ENCODE results near the gene SCG5.

The SCG5 gene

DNA sequence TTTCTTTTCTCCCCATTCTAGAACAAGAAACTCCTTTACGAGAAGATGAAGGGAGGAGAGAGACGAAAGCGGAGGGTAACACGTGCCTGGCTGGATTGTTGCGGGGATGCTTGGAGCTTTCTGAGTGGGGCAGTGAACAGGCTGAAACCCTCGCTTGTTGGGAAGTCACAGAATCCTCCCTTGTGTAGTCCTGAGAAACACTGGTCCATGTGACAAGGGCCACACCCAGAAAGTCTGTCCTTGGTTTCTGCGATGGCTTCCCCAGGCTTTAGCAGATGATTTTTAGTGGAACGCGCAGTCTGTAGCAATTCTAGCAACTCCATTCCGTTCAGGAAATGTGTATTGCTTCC is 50.2 kb downstream of the SCG5 start:
- DNase-seq (ENCODE audit: low read depth) = no peak

DNA sequence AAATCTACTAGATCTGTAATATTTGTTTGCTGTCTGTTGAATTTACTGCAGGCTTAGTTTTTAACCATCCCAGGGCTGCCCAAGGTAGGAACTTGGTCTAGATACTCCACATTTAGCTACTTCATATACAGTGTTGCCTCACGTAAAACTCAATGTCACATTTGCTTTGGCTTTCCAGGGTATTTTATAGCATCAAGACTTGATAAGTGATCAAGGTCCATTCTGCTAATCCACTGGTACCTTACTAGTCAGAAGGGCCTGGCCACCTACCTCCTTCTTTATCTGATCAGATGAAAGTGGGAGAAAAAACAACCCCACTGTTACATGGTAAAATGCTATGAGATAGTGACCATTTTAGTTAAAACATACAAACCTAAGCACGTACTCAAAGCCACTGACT is 50.8 kb downstream of the SCG5 start:
- no peak for DNase-seq (ENCODE audit: low read depth)

GRCh38 chr15:32694222-32694983 is 52.9 kb downstream of the SCG5 start:
- no peak for DNase-seq (ENCODE audit: low read depth)

- no peak for DNase-seq (ENCODE audit: low read depth)
Measured at GRCh38 chr15:32698773-32699390, 57.4 kb downstream of the SCG5 start.

GRCh38 chr15:32700501-32701150 is 59.1 kb downstream of the SCG5 start:
- no peak for DNase-seq (ENCODE audit: low read depth)

- no peak for DNase-seq (ENCODE audit: low read depth)
Measured at GRCh38 chr15:32701863-32702262, 60.4 kb downstream of the SCG5 start.

DNA sequence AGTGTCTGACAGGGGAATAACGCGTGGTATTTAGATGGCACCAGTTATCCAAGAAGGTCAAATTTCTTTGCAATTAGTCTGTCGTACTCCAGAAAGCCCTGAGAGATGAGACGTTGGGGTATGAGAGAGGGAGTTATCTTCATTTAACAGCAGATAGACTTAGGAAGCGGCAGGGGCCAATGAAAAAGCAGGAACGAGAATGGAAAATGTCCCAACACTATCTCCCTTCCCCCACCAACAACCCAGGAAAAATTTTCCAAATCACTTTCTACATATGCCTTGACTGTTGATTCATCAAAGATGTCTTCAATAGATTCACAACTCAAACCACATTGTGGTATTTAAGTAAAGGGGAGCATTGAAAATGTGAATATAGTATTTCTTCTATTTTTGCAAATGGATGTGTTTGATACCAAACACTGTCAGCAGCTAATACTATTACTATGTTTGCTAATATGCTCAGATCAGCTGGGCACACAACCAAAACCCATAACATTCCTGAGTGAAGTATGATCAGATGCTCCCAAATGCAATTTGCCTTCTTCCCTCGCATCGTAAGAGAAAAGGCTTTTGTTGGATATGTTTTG is 63.0 kb downstream of the SCG5 start:
- DNase-seq (ENCODE audit: low read depth) = no peak

DNA sequence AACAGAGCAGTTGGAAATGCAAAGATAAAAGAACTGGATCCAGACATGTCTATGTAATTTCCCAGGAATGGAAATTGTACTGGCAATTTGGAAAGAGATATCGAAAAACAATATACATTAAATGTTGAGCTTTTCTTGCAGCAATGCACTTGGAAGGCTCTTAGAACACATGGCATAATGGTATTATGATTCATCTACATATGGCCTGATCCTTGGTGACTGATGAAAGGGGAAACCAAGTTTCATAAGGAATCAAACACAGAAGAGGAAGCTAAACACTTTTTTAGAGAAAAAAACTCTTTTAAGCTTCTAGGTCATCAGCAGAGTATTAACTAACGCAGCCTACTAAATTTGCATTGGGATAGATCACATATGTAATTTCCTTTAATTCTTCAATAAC is 63.9 kb downstream of the SCG5 start:
- DNase-seq (ENCODE audit: low read depth) = no peak

DNA sequence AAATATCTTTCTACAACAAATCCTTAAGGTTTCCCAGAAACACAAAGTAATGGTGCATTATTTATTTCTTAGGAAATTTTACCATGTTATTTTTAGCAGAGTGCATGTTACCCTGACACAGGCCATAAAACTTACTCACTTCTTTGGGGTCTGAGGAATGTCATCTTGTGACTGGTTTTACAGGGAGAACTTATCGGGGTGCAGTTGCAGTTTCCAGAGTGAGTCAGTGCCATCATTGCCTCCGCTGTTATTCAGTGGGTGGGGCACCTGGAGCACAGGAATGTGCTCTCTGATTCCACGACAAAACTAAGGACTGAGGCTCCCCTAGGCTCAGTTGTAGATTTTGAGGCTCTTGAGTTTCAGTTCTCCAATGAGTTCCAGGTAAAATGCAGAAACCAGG is 65.2 kb downstream of the SCG5 start:
- no peak for DNase-seq (ENCODE audit: low read depth)

GRCh38 chr15:32707436-32707835 is 65.9 kb downstream of the SCG5 start:
- DNase-seq (ENCODE audit: low read depth) = no peak

DNA sequence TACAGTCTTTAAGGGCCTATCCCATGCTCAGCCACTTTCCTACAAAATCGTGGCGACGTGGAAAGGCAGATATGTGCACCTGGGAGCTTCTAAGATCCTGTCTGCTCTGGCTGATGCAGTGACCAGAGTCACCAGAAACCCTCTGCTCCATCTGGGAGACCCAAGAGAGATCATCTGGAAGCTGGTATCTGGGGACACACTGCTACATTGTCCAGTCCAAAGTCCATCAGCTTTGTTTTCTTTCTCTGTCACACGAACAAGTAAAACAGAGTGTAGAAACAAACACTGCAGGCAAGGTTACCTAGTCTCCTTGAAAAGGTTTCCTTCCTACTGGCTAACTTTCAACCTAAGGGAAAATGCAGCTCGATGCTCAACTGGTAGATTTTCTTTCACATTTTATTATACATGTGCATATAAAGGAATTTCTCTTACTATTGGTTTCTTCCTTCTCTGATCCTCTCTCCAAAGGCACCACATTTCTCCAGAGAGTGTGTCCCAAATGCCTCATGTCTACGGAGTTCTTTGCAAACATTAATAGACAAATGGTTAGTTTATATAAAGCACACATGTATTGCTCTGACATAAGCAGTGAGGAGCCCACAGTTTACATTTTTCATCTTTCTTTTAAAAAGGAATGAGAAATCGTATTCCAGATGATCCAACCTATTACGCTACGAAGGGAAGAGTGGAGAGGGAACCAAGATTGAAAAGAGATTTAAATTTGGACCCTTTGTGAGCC is 68.0 kb downstream of the SCG5 start:
- no peak for DNase-seq (ENCODE audit: low read depth)

DNA sequence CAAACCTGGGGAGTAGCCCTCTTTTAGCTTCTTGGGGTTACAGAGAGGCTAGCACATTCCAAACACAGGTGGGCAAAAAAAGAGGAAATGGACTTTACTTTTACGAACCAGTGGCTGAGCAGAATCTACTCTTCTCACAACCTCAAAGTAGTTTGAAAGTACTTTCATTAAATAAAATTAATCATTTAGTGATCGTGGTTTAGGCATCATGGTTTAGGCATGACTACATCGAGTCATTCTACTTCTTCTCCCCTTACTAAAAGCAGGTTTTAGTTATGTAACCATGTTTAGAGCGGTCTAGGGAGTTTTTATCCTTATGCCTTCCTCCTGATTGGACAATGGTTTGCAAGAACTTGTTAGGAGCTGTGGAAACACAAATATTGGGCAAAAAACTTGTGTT is 73.8 kb downstream of the SCG5 start:
- DNase-seq (ENCODE audit: low read depth) = no peak

DNA sequence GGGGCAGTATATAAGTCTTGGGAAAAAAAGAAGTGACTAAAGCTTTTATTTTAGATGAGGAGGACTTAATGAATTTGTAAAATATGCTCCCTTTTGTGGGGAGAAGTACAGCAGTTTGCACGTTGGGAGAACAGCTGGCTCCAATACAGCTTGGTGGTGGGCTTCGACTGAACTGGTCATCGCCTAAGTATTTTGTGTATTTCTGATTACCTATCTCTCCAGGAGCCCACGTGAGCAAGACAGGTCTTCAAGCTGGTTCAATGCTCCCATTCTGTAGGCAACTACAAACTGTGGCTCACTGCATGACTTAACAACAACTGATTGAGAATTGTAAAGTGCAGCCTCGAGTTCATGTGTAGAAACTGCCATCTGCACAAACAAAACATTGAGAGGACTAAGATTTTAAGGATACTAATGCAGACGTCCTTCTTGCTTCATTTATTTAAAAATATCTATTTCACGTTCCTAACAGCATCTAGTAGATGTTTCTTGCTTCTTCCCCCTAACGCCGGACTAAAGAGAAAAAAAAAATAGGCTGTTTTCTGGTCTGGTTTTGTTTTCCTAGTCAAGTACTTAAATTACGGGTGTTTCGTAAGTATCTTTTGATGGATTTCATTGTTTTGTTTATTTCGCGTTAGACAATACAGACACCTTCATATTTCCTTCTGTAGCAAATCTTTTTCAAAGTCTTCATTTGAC is 74.9 kb downstream of the SCG5 start:
- DNase-seq (ENCODE audit: low read depth) = no peak

DNA sequence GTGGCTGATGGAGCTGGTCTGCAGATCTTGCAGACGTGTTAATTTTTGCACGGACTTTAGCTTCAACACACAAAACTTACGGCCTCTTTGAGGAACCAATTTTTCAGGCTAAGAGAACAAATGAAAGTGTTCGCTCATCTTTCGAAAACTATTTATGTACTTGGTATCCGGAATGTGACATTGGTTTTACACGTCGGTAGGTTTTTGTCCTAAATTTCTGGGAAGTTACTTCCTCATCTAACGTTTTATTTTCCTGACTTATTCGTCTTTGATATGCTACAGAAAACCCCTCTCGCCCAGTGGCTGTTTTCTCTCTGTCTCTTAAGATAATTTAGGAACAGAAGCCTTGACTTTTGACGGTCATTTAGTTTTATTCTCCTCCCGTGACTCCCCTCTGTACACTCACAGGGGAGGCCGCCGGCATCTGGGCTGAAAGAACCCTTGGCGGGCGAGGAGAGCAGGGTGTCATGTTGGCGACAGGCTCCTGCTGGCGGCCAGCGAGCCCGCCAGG is 75.5 kb downstream of the SCG5 start:
- DNase-seq (ENCODE audit: low read depth) = no peak

GRCh38 chr15:32717426-32718226 is 76.1 kb downstream of the SCG5 start, which contains the start of gene GREM1:
TSS of gene GREM1 (plus strand) at chr15:32718004. CDS start at chr15:32730691, 12,687 bp downstream.
- DNase-seq (ENCODE audit: low read depth) = no peak

DNA sequence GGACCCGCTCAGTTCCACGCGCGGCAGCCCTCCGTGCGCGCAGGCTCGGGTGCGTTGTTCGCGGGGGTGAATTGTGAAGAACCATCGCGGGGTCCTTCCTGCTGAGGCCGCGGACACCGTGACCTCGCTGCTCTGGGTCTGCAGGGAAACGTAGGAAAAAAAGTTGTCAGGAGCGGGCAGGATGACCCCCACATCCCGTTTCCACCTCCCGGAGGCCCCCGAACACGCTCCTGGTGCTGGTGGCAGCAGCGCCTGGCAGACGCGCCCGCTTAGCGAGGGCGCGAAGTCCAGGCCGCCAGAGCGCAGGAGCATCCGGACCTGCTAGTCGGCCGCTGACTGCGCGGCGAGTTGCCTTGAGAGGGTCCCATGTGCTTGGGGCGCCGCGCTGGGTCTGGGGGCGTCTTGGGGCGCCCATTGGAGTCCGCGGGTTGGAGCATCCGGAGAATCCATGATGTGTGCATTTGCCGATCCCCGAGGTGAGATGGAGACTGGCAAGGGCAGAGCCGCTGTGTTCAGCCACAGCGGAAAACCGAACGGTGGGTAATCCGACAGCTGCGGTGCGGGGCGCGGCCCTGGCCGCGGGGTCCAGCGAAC is 76.8 kb downstream of the SCG5 start:
- no peak for DNase-seq (ENCODE audit: low read depth)

DNA sequence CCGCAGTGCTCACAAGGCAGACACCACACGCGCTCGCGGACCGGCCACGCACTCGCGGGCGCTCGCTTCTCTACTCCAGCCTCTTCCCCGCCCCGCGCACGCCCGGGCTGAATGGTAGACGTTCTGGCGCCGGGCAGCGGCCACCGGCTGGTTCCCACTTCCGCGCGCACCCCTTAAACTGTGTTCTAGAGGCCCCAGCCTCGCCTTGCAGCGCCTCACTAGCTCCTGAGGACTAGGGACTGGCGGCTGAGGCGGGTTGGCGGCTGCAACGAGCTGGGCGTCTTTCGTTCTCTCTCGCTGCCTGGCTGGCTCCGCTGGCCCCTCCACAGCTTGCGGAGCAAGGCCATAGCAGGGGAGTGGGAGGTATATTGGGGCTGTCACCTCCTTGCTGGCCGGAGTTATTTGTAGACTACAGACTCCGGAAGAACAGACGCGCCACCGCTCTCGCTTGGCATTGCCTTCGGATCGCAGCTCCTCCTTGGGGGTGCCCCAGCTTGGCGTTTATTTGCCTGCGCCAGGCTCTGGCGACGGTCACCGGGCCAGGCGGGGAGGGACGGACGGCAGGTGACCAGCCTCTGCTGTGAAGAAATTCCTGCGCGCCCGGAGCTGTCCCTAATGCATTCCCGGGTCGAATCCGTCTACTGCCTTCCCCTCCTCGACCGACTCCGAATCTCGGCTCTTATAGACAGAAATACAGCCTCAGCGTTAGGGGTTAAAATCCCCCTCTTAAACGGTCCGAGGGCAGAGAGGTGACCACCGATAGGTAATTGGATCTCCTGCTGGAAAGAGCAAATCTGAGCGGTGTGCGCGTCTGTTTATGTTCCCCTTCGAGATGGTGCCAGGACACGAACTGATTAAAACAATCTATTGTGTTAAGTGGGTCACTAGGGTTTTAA is 77.6 kb downstream of the SCG5 start:
- no peak for DNase-seq (ENCODE audit: low read depth)

DNA sequence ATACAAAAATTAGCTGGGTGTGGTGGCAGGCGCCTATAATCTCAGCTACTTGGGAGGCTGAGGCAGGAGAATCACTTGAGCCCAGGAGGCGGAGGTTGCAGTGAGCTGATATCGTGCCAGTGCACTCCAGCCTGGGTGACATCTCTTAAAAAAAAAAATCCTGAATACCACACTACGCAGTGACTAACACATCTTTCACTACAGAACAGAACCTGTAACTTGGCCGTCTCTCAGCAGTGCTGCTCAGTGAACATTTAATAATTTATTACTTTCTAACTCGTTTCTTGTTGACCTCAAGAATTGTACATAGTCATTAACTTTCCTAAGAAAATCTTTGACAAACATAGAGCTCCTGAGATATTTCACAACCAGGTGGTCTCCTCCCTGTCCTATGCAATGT is 80.1 kb downstream of the SCG5 start:
- DNase-seq (ENCODE audit: low read depth) = no peak

DNA sequence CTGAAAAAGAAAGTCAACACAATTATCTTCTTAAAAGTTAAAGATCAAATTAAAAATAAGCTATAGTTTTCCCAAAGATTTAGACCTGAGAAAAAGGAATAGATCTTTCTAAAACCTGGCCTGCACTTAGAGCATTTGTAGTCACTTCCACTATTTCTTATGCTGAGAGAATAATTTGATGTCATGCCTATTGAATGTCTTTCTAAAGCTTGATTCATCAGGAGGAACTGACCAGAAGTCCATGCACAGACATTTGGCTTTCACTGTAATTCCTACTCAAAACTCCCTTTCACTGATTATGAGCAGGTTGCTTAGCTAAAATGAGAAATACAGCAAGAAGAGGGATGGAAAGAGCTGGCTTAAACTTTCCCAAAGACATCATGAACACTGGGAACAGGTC is 80.6 kb downstream of the SCG5 start:
- DNase-seq (ENCODE audit: low read depth) = no peak
